DND-41 (cell line): ENCODE results near the gene MT3.

Source experiments
- ATAC-seq: fragments of 200-7000 bp; cut with Tn5 transposase; 3 replicates; pipeline ENCODE4 v1.9.1; 2021; ENCODE audit warnings: low read depth; ENCODE audit not compliant: insufficient read depth
- DNase-seq: peaks from one replicate; pipeline ENCODE4 v3.0.0-alpha.2; 2020
- H2AFZ ChIP-seq: 2 replicates; pipeline ENCODE4 v1.6.0; 2012; ENCODE audit warnings: low read depth, low read length
- H3K27ac ChIP-seq: 2 replicates; pipeline ENCODE4 v1.5.1; 2012; ENCODE audit warnings: low read length, inconsistent platforms
- H3K27me3 ChIP-seq: fragments of 200-600 bp; sonication (generic); 2 replicates; pipeline ENCODE4 v1.6.0; 2012; ENCODE audit warnings: low read length, mild to moderate bottlenecking, inconsistent platforms; ENCODE audit not compliant: insufficient read depth, poor library complexity
- H3K36me3 ChIP-seq: 2 replicates; pipeline ENCODE4 v1.5.1; 2012; ENCODE audit warnings: low read length, inconsistent platforms; ENCODE audit not compliant: insufficient read depth
- H3K4me1 ChIP-seq: 2 replicates; pipeline ENCODE4 v1.5.1; 2012; ENCODE audit warnings: mild to moderate bottlenecking, low read length; ENCODE audit not compliant: insufficient read depth
- H3K4me2 ChIP-seq: 2 replicates; pipeline ENCODE4 v1.6.0; 2012; ENCODE audit warnings: mild to moderate bottlenecking, moderate library complexity, low read length, inconsistent platforms; ENCODE audit not compliant: insufficient read depth
- H3K4me3 ChIP-seq, 2 experiments: fragments of 200-600 bp in 1 of 2; shearing (Covaris generic) in 1 of 2; 2 replicates each; pipeline ENCODE4 v1.5.1; 2012 to 2016; ENCODE audit warnings: inconsistent platforms in 2 of 2, low read length in 2 of 2, mild to moderate bottlenecking in 2 of 2, low read depth in 1 of 2, moderate library complexity in 1 of 2
- H3K79me2 ChIP-seq: 2 replicates; pipeline ENCODE4 v1.6.0; 2012; ENCODE audit warnings: low read length, inconsistent platforms; ENCODE audit not compliant: insufficient read depth
- H3K9ac ChIP-seq: 2 replicates; pipeline ENCODE4 v1.6.0; 2012; ENCODE audit warnings: low read depth, mild to moderate bottlenecking, inconsistent platforms, low read length, moderate library complexity
- H3K9me3 ChIP-seq: 2 replicates; pipeline ENCODE4 v1.5.1; 2012; ENCODE audit warnings: low read length, moderate library complexity, mild to moderate bottlenecking, inconsistent platforms; ENCODE audit not compliant: insufficient read depth, severe bottlenecking
- H4K20me1 ChIP-seq: 2 replicates; pipeline ENCODE4 v1.6.0; 2012; ENCODE audit warnings: low read length; ENCODE audit not compliant: insufficient read depth
- EZH2 ChIP-seq: IDR thresholded peaks from 3 replicates; pipeline ENCODE4 v1.6.1; 2012; ENCODE audit warnings: borderline replicate concordance, low read depth, mild to moderate bottlenecking, moderate library complexity, low read length, inconsistent platforms; ENCODE audit not compliant: severe bottlenecking
- TF ChIP-seq, protein P1 (sequence below): IDR thresholded peaks from 2 replicates; pipeline ENCODE4 v1.5.1; 2012; ENCODE audit warnings: borderline replicate concordance, low read length, moderate library complexity, mild to moderate bottlenecking; ENCODE audit not compliant: poor library complexity, severe bottlenecking; ENCODE audit errors: extremely low read depth

Gene MT3

DNA sequence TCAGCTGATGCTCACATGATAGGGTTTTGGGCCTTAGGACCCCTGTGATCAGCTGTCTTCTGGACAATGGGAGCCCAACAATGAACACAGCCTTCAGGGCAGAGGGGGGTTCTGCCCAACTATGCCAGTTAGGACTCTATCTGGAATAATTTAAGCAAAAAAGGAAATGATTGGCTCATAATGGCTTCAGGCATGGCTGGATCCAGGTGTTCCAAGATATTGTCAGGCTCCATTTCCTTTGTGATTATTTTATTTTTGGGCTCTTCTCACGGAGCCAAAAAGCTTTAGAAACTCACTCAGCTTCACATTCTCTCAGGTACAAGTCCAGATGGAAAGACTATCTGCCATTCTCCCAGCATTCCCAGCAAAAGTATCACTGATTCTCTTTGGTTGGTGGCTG is 16.1 kb downstream of the MT3 start:
- H3K4me1 ChIP-seq: peaks cover 33% of the 10 kb centered on the region
- ATAC-seq (no peak), DNase-seq (no peak)
- no peak overlapping the region for H3K9ac ChIP-seq
- H3K36me3 ChIP-seq: no peaks in the 10 kb centered on the region
- no peak overlapping the region for H2AFZ ChIP-seq
- no peaks in the 10 kb centered on the region for H3K79me2 ChIP-seq
- H3K9me3 ChIP-seq: no peaks in the 10 kb centered on the region
- H3K27me3 ChIP-seq: peaks cover 3% of the 10 kb centered on the region
- H3K4me2 ChIP-seq: no peak overlapping the region
- no peak for TF ChIP-seq EZH2
- TF ChIP-seq, protein P1, sequence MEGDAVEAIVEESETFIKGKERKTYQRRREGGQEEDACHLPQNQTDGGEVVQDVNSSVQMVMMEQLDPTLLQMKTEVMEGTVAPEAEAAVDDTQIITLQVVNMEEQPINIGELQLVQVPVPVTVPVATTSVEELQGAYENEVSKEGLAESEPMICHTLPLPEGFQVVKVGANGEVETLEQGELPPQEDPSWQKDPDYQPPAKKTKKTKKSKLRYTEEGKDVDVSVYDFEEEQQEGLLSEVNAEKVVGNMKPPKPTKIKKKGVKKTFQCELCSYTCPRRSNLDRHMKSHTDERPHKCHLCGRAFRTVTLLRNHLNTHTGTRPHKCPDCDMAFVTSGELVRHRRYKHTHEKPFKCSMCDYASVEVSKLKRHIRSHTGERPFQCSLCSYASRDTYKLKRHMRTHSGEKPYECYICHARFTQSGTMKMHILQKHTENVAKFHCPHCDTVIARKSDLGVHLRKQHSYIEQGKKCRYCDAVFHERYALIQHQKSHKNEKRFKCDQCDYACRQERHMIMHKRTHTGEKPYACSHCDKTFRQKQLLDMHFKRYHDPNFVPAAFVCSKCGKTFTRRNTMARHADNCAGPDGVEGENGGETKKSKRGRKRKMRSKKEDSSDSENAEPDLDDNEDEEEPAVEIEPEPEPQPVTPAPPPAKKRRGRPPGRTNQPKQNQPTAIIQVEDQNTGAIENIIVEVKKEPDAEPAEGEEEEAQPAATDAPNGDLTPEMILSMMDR: no peak
- H3K4me3 ChIP-seq: no peak overlapping the region
- no peaks in the 10 kb centered on the region for H4K20me1 ChIP-seq
- H3K27ac ChIP-seq: no peak overlapping the region

DNA sequence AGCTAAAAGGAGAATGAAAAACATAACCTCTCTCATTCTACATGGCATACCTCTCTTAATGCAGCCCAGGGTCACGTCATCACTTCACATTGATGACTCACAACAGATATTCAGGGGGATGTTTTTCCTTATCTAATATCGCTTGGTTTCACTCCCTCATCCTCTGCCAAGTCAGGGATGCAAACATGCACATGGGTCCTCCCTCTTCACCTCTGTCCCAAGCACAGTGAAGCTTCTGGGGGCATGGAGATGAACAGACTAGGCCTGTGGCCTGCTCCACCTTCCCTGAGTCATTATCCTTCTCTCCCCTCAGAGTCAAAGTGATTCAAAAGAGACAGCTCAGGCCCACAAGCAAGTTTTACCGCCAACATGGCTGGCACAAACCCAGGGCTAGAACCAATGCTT is 16.7 kb downstream of the MT3 start:
- peaks cover 39% of the 10 kb centered on the region for H3K4me1 ChIP-seq
- no peak overlapping the region for H3K27ac ChIP-seq
- H3K9me3 ChIP-seq: no peaks in the 10 kb centered on the region
- TF ChIP-seq, protein P1: no peak
- no peak for TF ChIP-seq EZH2
- DNase-seq (no peak), ATAC-seq (no peak)
- no peak overlapping the region for H3K4me3 ChIP-seq
- H3K9ac ChIP-seq: no peak overlapping the region
- H3K36me3 ChIP-seq: no peaks in the 10 kb centered on the region
- no peak overlapping the region for H3K4me2 ChIP-seq
- no peak overlapping the region for H2AFZ ChIP-seq
- H3K27me3 ChIP-seq: peaks cover 3% of the 10 kb centered on the region
- H3K79me2 ChIP-seq: no peaks in the 10 kb centered on the region
- H4K20me1 ChIP-seq: no peaks in the 10 kb centered on the region

GRCh38 chr16:56606476-56607108 is 17.3 kb downstream of the MT3 start:
- TF ChIP-seq, protein P1: no peak
- TF ChIP-seq EZH2: no peak
- H4K20me1 ChIP-seq: no peaks in the 10 kb centered on the region
- H3K4me1 ChIP-seq: peaks cover 41% of the 10 kb centered on the region
- no peak overlapping the region for H3K4me2 ChIP-seq
- no peaks in the 10 kb centered on the region for H3K36me3 ChIP-seq
- DNase-seq (no peak), ATAC-seq (no peak)
- H3K27ac ChIP-seq: no peak overlapping the region
- no peaks in the 10 kb centered on the region for H3K79me2 ChIP-seq
- no peak overlapping the region for H3K4me3 ChIP-seq
- H3K9me3 ChIP-seq: no peaks in the 10 kb centered on the region
- no peak overlapping the region for H3K9ac ChIP-seq
- H2AFZ ChIP-seq: no peak overlapping the region
- no peaks in the 10 kb centered on the region for H3K27me3 ChIP-seq
